GM10266 (cell line): ENCODE measurements around the gene MGAT5.

ENCODE experiments used
- DNase-seq: peaks from one replicate; pipeline ENCODE4 v3.0.0; 2012; ENCODE audit errors: extremely low spot score
- CTCF ChIP-seq: IDR thresholded peaks from 2 replicates; pipeline ENCODE4 v1.5.1; 2012; ENCODE audit warnings: mild to moderate bottlenecking, low read depth; ENCODE audit not compliant: control insufficient read depth, insufficient read depth; ENCODE audit errors: missing control alignments

Gene MGAT5

GRCh38 chr2:134370655-134371445 lies 117.0 kb downstream of the MGAT5 start:
- DNase-seq: no peak
- TF ChIP-seq CTCF: no peak

GRCh38 chr2:134372141-134372540 lies 118.3 kb downstream of the MGAT5 start:
- DNase-seq: no peak

GRCh38 chr2:134372611-134373131 lies 118.8 kb downstream of the MGAT5 start:
- DNase-seq: no peak

More at GRCh38 chr2:134372141-134372540, 118.3 kb downstream of the MGAT5 start:
- TF ChIP-seq CTCF: no peak

GRCh38 chr2:134375935-134376334 lies 122.1 kb downstream of the MGAT5 start:
- no peak for TF ChIP-seq CTCF
- DNase-seq: no peak

More at GRCh38 chr2:134372611-134373131, 118.8 kb downstream of the MGAT5 start:
- no peak for TF ChIP-seq CTCF

- no peak for TF ChIP-seq CTCF
- no peak for DNase-seq
Measured at GRCh38 chr2:134377730-134378129, 123.9 kb downstream of the MGAT5 start.

GRCh38 chr2:134379293-134379692 lies 125.4 kb downstream of the MGAT5 start:
- TF ChIP-seq CTCF: no peak
- DNase-seq: no peak

GRCh38 chr2:134379722-134380121 lies 125.8 kb downstream of the MGAT5 start:
- no peak for DNase-seq
- no peak for TF ChIP-seq CTCF
